SK-N-SH (cell line): Measurements from ENCODE around the gene CYB561D2. TPM values are rescaled to one million over a fixed set of nuclear protein-coding genes. Genes with fewer than 3 reads are reported as not detected.
"Not testable (repeated sequence)": the region's sequence is repeated elsewhere in the genome, so short reads cannot be mapped to it uniquely, and the experiment has no call there.

Source experiments
- CTCF ChIA-PET: fragments of 300-600, 350-600 bp; formaldehyde crosslinking; extraction: SDS; loops from one replicate; lab custom pipeline; 2021; lab: Yijun Ruan, JAX
- POLR2A ChIA-PET: fragments of 350-600 bp; sonication (Branson Sonifier 250); formaldehyde crosslinking; extraction: SDS; loops from one replicate; lab custom pipeline; 2020; ENCODE audit warnings: antibody characterized with exemption, inconsistent platforms; lab: Yijun Ruan, JAX
- DNase-seq: peaks from one replicate; pipeline ENCODE4 v3.0.0; 2012
- H2AFZ ChIP-seq: fragments of 200-600 bp; sonication (generic); 2 replicates; pipeline ENCODE4 v1.8.1; 2016; ENCODE audit warnings: antibody characterized with exemption, mild to moderate bottlenecking, low read depth
- H3F3A ChIP-seq: fragments of 200-600 bp; sonication (generic); replicated peaks from 2 replicates; pipeline ENCODE3; 2016; ENCODE audit warnings: antibody characterized with exemption, mild to moderate bottlenecking; ENCODE audit not compliant: insufficient read depth
- H3K27ac ChIP-seq, 2 experiments: fragments of 200-500 bp in 1 of 2; fragments of 200-600 bp in 1 of 2; sonication (Bioruptor generic) in 1 of 2; sonication (generic), shearing (Covaris generic) in 1 of 2; 2 replicates each; pipeline versions ENCODE4 v1.5.1 to v1.6.1; 2014 to 2016; ENCODE audit warnings: low read depth in 2 of 2, inconsistent platforms in 1 of 2, low read length in 1 of 2, mild to moderate bottlenecking in 1 of 2, mixed read lengths in 1 of 2
- H3K27me3 ChIP-seq: fragments of 200-600 bp; sonication (generic), shearing (Covaris generic); 2 replicates; pipeline ENCODE4 v1.6.1; 2016; ENCODE audit warnings: mixed run types; ENCODE audit not compliant: insufficient read depth
- H3K36me3 ChIP-seq, 2 experiments: fragments of 200-500 bp in 1 of 2; fragments of 200-600 bp in 1 of 2; sonication (Bioruptor generic) in 1 of 2; sonication (generic) in 1 of 2; replicated peaks in 1 of 2; 2 replicates each; pipeline versions ENCODE3 to v1.5.1; 2014 to 2016; ENCODE audit warnings: low read length in 1 of 2, mild to moderate bottlenecking in 1 of 2; ENCODE audit not compliant: insufficient read depth in 2 of 2, control insufficient read depth in 1 of 2
- H3K4me1 ChIP-seq, 2 experiments: fragments of 200-500 bp in 1 of 2; fragments of 200-600 bp in 1 of 2; sonication (Bioruptor generic) in 1 of 2; sonication (generic), shearing (Covaris generic) in 1 of 2; 2 replicates each; pipeline versions ENCODE4 v1.5.1 to v1.6.1; 2014 to 2016; ENCODE audit warnings: low read depth in 1 of 2, low read length in 1 of 2, mixed run types in 1 of 2; ENCODE audit not compliant: insufficient read depth in 2 of 2, control insufficient read depth in 1 of 2
- H3K4me2 ChIP-seq: fragments of 200-600 bp; sonication (generic), shearing (Covaris generic); 2 replicates; pipeline ENCODE4 v1.6.1; 2017; ENCODE audit warnings: mixed run types
- H3K4me3 ChIP-seq, 2 experiments: fragments of 200-500 bp in 1 of 2; fragments of 200-600 bp in 1 of 2; sonication (Bioruptor generic) in 1 of 2; sonication (generic), shearing (Covaris generic) in 1 of 2; 2 replicates each; pipeline versions ENCODE4 v1.5.1 to v1.8.1; 2014 to 2016; ENCODE audit warnings: low read depth in 2 of 2, inconsistent platforms in 1 of 2, low read length in 1 of 2, mild to moderate bottlenecking in 1 of 2, mixed read lengths in 1 of 2, moderate library complexity in 1 of 2
- H3K79me2 ChIP-seq: fragments of 200-600 bp; sonication (generic); 2 replicates; pipeline ENCODE4 v1.8.1; 2017; ENCODE audit warnings: mild to moderate bottlenecking; ENCODE audit not compliant: insufficient read depth
- H3K9ac ChIP-seq: fragments of 200-600 bp; sonication (generic); 2 replicates; pipeline ENCODE4 v1.6.1; 2017; ENCODE audit warnings: mixed run types
- H3K9me2 ChIP-seq: fragments of 200-600 bp; sonication (generic); 2 replicates; pipeline ENCODE4 v1.6.1; 2017; ENCODE audit warnings: mixed run types
- H3K9me3 ChIP-seq: fragments of 200-600 bp; sonication (generic); 2 replicates; pipeline ENCODE4 v1.6.1; 2017; ENCODE audit warnings: mixed run types, mild to moderate bottlenecking, moderate library complexity
- H4K20me1 ChIP-seq: fragments of 200-600 bp; sonication (generic); 2 replicates; pipeline ENCODE4 v1.6.1; 2017; ENCODE audit warnings: mild to moderate bottlenecking, mixed run types; ENCODE audit not compliant: insufficient read depth
- CHD2 ChIP-seq: fragments of 150-350 bp; IDR thresholded peaks from 2 replicates; pipeline ENCODE4 v1.6.1; 2018; ENCODE audit warnings: low read length; ENCODE audit not compliant: partially characterized antibody
- FOXJ3 ChIP-seq: sonication (generic); formaldehyde crosslinking; IDR thresholded peaks from 2 replicates; pipeline ENCODE4 v1.5.1; 2020; ENCODE audit warnings: mild to moderate bottlenecking, missing genetic modification reagents
- GABPA ChIP-seq: IDR thresholded peaks from 2 replicates; pipeline ENCODE4 v1.4.0; 2012; ENCODE audit warnings: low read depth, mild to moderate bottlenecking
- GATA2 ChIP-seq: sonication (generic); formaldehyde crosslinking; IDR thresholded peaks from 2 replicates; pipeline ENCODE4 v1.5.0; 2020; ENCODE audit warnings: mild to moderate bottlenecking, missing genetic modification reagents
- MAX ChIP-seq: IDR thresholded peaks from 2 replicates; pipeline ENCODE4 v1.4.0; 2012; ENCODE audit warnings: low read depth
- MEF2A ChIP-seq: IDR thresholded peaks from 2 replicates; pipeline ENCODE4 v1.4.0; 2012; ENCODE audit warnings: low read depth, borderline replicate concordance
- MXI1 ChIP-seq: IDR thresholded peaks from 2 replicates; pipeline ENCODE4 v1.6.1; 2012; ENCODE audit warnings: mild to moderate bottlenecking, low read depth, low read length, improper control_type of control experiment
- RCOR1 ChIP-seq: fragments of 150-350 bp; IDR thresholded peaks from 2 replicates; pipeline ENCODE4 v1.6.1; 2017; ENCODE audit warnings: antibody characterized with exemption, low read length
- SIN3A ChIP-seq: IDR thresholded peaks from 2 replicates; pipeline ENCODE4 v1.6.1; 2012; ENCODE audit warnings: low read depth, mild to moderate bottlenecking, low read length, moderate library complexity, borderline replicate concordance
- TEAD4 ChIP-seq: IDR thresholded peaks from 2 replicates; pipeline ENCODE4 v1.4.0; 2012; ENCODE audit warnings: mild to moderate bottlenecking, borderline replicate concordance; ENCODE audit not compliant: insufficient read depth
- USF2 ChIP-seq: fragments of 150-350 bp; IDR thresholded peaks from 2 replicates; pipeline ENCODE4 v1.6.1; 2017; ENCODE audit warnings: antibody characterized with exemption, low read length, low read depth, borderline replicate concordance
- WGBS: methylation state at CpG from one replicate; pipeline ENCODE4 v1.1.6; 2017; ENCODE audit warnings: low lambda C conversion rate; 5-methylcytosine and 5-hydroxymethylcytosine counted together
- polyA plus RNA-seq, 3 experiments: library from polyadenylated mRNA; depleted of rRNA; stranded (reverse); fragments of >200 nt; gene quantifications; 2 replicates each; pipeline ENCODE4 v1.2.3, GENCODE V29; 2012
- TF ChIP-seq, protein P1 (sequence below): IDR thresholded peaks from 2 replicates; pipeline ENCODE4 v1.4.0; 2012; ENCODE audit warnings: low read depth, borderline replicate concordance
- TF ChIP-seq, protein P2 (sequence below): IDR thresholded peaks from 2 replicates; pipeline ENCODE4 v1.4.0; 2012; ENCODE audit warnings: low read depth, borderline replicate concordance

Gene CYB561D2
- polyA plus RNA-seq, 1 of the 3 experiments (the other 2 are of a cell fraction), result 40.7 TPM

- DNase-seq, H3K27me3 ChIP-seq, H3K4me2 ChIP-seq, H3K27ac ChIP-seq, POLR2A ChIA-PET, H4K20me1 ChIP-seq, H3K4me1 ChIP-seq, H3K4me3 ChIP-seq, H3K9me2 ChIP-seq, H3K9me3 ChIP-seq, H3K9ac ChIP-seq, H3K79me2 ChIP-seq, H2AFZ ChIP-seq, CTCF ChIA-PET: not testable (repeated sequence)
- Histone ChIP-seq H3F3A (peaks cover 17% of the 10 kb centered on the region), H3K36me3 (peaks cover under 1 to 16% of the 10 kb centered on the region in 2 experiments)
- WGBS, result 100% methylated on average over 2 of the region's 32 CpGs
Measured at GRCh38 chr3:50312041-50312440, 38.6 kb upstream of the CYB561D2 start.

GRCh38 chr3:50314342-50314741, 36.3 kb upstream of the CYB561D2 start:
- H3K4me3 ChIP-seq, result no peak overlapping the region
- H3K4me1 ChIP-seq, result peaks cover 0 to 16% of the 10 kb centered on the region in 2 experiments; a peak in 1 of 4 replicates
- peaks cover 22% of the 10 kb centered on the region for H3K79me2 ChIP-seq
- no peak overlapping the region for H3K9ac ChIP-seq
- H3K4me2 ChIP-seq, result no peak overlapping the region
- CTCF ChIA-PET, result interaction anchor here (1.0 to 1.3 kb wide), 2 partner anchors 10 to 122 kb away, joined by 3 to 5 read pairs; no protein-coding TSS in a partner anchor
- TF ChIP-seq GATA2 (CRISPR knock-in tag) (no peak), RCOR1 (no peak), MXI1 (no peak), USF2 (no peak), SIN3A (no peak), MEF2A (no peak), CHD2 (no peak), MAX (no peak), GABPA (no peak), TEAD4 (no peak), FOXJ3 (CRISPR knock-in tag) (no peak)
- TF ChIP-seq, protein P1, sequence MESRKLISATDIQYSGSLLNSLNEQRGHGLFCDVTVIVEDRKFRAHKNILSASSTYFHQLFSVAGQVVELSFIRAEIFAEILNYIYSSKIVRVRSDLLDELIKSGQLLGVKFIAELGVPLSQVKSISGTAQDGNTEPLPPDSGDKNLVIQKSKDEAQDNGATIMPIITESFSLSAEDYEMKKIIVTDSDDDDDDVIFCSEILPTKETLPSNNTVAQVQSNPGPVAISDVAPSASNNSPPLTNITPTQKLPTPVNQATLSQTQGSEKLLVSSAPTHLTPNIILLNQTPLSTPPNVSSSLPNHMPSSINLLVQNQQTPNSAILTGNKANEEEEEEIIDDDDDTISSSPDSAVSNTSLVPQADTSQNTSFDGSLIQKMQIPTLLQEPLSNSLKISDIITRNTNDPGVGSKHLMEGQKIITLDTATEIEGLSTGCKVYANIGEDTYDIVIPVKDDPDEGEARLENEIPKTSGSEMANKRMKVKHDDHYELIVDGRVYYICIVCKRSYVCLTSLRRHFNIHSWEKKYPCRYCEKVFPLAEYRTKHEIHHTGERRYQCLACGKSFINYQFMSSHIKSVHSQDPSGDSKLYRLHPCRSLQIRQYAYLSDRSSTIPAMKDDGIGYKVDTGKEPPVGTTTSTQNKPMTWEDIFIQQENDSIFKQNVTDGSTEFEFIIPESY, result no peak
- TF ChIP-seq, protein P2, sequence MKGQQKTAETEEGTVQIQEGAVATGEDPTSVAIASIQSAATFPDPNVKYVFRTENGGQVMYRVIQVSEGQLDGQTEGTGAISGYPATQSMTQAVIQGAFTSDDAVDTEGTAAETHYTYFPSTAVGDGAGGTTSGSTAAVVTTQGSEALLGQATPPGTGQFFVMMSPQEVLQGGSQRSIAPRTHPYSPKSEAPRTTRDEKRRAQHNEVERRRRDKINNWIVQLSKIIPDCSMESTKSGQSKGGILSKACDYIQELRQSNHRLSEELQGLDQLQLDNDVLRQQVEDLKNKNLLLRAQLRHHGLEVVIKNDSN, result no peak
- no peaks in the 10 kb centered on the region for H4K20me1 ChIP-seq
- no peak overlapping the region for H2AFZ ChIP-seq
- peaks cover 1% of the 10 kb centered on the region; the same call in 1 of the 2 replicates for H3K9me3 ChIP-seq
- no peaks in the 10 kb centered on the region for H3K9me2 ChIP-seq
- no peak for DNase-seq
- peaks cover 14% of the 10 kb centered on the region for H3F3A ChIP-seq
- no peaks in the 10 kb centered on the region for H3K27me3 ChIP-seq
- WGBS, result 100% methylated on average over 1 of the region's 3 CpGs
- H3K36me3 ChIP-seq, result peaks cover 15 to 23% of the 10 kb centered on the region in 2 experiments
- no peak overlapping the region for H3K27ac ChIP-seq
- POLR2A ChIA-PET, result interaction anchor here (1.1 to 1.5 kb wide), 2 partner anchors 15 to 255 kb away, joined by 4 read pairs; partner anchors contain the start of genes HEMK1, HYAL3 and NAA80
